Hematopoietic multipotent progenitor cell treated with erythropoietin and hydrocortisone succinate and interleukin-3 and kit ligand, for 15 days (in vitro differentiated cells): ENCODE results near the gene TMEM208.

ENCODE experiments used
- DNase-seq: peaks from one replicate; pipeline ENCODE4 v3.0.0-alpha.2; 2015; ENCODE audit warnings: low spot score

The TMEM208 gene

GRCh38 chr16:67209565-67209964 lies 17.4 kb upstream of the TMEM208 start:
- no peak for DNase-seq

- no peak for DNase-seq
Measured at GRCh38 chr16:67210069-67210937, 16.6 kb upstream of the TMEM208 start.

- no peak for DNase-seq
Measured at GRCh38 chr16:67211674-67212073, 15.3 kb upstream of the TMEM208 start.

GRCh38 chr16:67212766-67213165 lies 14.2 kb upstream of the TMEM208 start:
- DNase-seq: no peak

- no peak for DNase-seq
Measured at GRCh38 chr16:67213197-67214019, 13.5 kb upstream of the TMEM208 start.

- DNase-seq: no peak
Measured at GRCh38 chr16:67215706-67216105, 11.2 kb upstream of the TMEM208 start.

- DNase-seq: peak; percentile 66
Measured at GRCh38 chr16:67216612-67217490, 10.1 kb upstream of the TMEM208 start.

GRCh38 chr16:67223992-67224391 lies 2.9 kb upstream of the TMEM208 start:
- no peak for DNase-seq

- DNase-seq: no peak
Measured at GRCh38 chr16:67226295-67226803, 581 bp upstream of the TMEM208 start.

- DNase-seq: no peak
Measured at GRCh38 chr16:67227567-67227921, 614 bp downstream of the TMEM208 start.

GRCh38 chr16:67228034-67228785 lies 1.3 kb downstream of the TMEM208 start:
- DNase-seq: no peak

- DNase-seq: no peak
Measured at GRCh38 chr16:67228905-67229304, 2.0 kb downstream of the TMEM208 start.

GRCh38 chr16:67229906-67230808 lies 3.2 kb downstream of the TMEM208 start:
- DNase-seq: no peak

- DNase-seq: no peak
Measured at GRCh38 chr16:67230809-67231660, 4.1 kb downstream of the TMEM208 start.

- DNase-seq: no peak
Measured at GRCh38 chr16:67233596-67233995, 6.7 kb downstream of the TMEM208 start.

- DNase-seq: no peak
Measured at GRCh38 chr16:67234180-67234597, 7.3 kb downstream of the TMEM208 start.

- DNase-seq: peak; percentile 20
Measured at GRCh38 chr16:67235816-67236562, 9.1 kb downstream of the TMEM208 start.
